GM13977 (cell line): ENCODE data around the gene ECM2.
"Not testable (repeated sequence)": the region's sequence is repeated elsewhere in the genome, so short reads cannot be mapped to it uniquely, and the experiment has no call there.

Source experiments
- DNase-seq: peaks from one replicate; pipeline ENCODE4 v3.0.0; 2012; ENCODE audit warnings: low spot score
- in situ Hi-C: fragments of 300-500 bp; cut with MboI; formaldehyde crosslinking; loops from one replicate; pipeline ENCODE4 v1.12.0; 2022; ENCODE audit warnings: low sequenced_read_pairs, low pct_unique_long_range_greater_than_20kb, mixed read lengths, inconsistent platforms; ENCODE audit not compliant: unreplicated experiment
- TF ChIP-seq, protein P1 (sequence below): IDR thresholded peaks from 2 replicates; pipeline ENCODE4 v1.5.1; 2012; ENCODE audit warnings: mild to moderate bottlenecking, control low read depth; ENCODE audit not compliant: insufficient read depth; ENCODE audit errors: extremely low read depth, missing control alignments

Gene ECM2

GRCh38 chr9:92535940-92536850 is at the start of gene ECM2:
Gene ECM2, minus strand, starts transcription at chr9:92535990. Its CDS starts 13,124 bp downstream, at chr9:92522866.
- DNase-seq, result no peak
- in situ Hi-C loops, result no loop called here
- TF ChIP-seq, protein P1, sequence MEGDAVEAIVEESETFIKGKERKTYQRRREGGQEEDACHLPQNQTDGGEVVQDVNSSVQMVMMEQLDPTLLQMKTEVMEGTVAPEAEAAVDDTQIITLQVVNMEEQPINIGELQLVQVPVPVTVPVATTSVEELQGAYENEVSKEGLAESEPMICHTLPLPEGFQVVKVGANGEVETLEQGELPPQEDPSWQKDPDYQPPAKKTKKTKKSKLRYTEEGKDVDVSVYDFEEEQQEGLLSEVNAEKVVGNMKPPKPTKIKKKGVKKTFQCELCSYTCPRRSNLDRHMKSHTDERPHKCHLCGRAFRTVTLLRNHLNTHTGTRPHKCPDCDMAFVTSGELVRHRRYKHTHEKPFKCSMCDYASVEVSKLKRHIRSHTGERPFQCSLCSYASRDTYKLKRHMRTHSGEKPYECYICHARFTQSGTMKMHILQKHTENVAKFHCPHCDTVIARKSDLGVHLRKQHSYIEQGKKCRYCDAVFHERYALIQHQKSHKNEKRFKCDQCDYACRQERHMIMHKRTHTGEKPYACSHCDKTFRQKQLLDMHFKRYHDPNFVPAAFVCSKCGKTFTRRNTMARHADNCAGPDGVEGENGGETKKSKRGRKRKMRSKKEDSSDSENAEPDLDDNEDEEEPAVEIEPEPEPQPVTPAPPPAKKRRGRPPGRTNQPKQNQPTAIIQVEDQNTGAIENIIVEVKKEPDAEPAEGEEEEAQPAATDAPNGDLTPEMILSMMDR, result no peak

DNA sequence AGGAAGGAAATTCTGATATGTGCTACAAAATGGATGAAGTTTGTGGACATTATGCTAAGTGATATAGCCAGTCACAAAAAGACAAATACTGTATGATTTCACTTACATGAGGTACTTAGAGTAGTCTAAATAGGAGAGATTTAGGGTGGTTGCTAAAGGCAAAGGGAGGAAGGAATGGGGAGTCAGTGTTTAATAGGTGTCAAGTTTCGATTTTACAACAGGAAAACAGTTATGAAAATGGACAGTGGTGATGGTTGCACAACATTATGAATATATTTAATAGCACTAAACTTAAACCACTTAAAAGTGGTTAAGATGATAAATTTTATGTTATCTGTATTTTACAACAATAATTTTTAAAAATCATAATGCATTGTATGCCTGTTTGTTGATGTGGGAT is 40.4 kb upstream of the ECM2 start:
- in situ Hi-C loops, result no loop called here
- DNase-seq, result no peak
- TF ChIP-seq, protein P1, result no peak

- DNase-seq, in situ Hi-C loops: not testable (repeated sequence)
These were observed 37.8 kb upstream of the ECM2 start for GRCh38 chr9:92573612-92574011.

DNA sequence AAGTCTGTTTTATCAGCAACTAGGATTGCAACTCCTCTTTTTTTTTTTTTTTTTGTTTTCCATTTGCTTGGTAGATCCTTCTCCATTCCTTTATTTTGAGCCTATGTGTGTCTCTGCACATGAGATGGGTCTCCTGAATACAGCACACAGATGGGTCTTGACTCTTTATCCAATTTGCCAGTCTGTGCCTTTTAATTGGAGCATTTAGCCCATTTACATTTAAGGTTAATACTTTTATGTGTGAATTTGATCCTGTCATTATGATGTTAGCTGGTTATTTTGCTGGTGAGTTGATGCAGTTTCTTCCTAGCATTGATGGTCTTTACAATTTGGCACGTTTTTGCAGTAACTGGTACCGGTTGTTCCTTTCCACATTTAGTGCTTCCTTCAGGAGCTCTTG is 36.1 kb upstream of the ECM2 start:
- DNase-seq, in situ Hi-C loops: not testable (repeated sequence)

- no peak for DNase-seq
- TF ChIP-seq, protein P1, result no peak
- in situ Hi-C loops, result no loop called here
These were observed 29.2 kb upstream of the ECM2 start for GRCh38 chr9:92564982-92565381.

GRCh38 chr9:92564504-92564903 is 28.7 kb upstream of the ECM2 start:
- in situ Hi-C loops, result no loop called here
- TF ChIP-seq, protein P1, result no peak
- DNase-seq, result no peak

GRCh38 chr9:92563116-92564100 is 27.6 kb upstream of the ECM2 start:
- TF ChIP-seq, protein P1, result no peak
- DNase-seq, result no peak
- in situ Hi-C loops, result no loop called here
